Measurements from ENCODE around the gene DMBT1. TPM values are rescaled to one million over a fixed set of nuclear protein-coding genes. Genes with fewer than 3 reads are reported as not detected.

The DMBT1 gene
- total and polyA plus RNA-seq, 2 of the 4 experiments (the other 2 are of a cell fraction): under 0.01 TPM; not detected in 1

DNA sequence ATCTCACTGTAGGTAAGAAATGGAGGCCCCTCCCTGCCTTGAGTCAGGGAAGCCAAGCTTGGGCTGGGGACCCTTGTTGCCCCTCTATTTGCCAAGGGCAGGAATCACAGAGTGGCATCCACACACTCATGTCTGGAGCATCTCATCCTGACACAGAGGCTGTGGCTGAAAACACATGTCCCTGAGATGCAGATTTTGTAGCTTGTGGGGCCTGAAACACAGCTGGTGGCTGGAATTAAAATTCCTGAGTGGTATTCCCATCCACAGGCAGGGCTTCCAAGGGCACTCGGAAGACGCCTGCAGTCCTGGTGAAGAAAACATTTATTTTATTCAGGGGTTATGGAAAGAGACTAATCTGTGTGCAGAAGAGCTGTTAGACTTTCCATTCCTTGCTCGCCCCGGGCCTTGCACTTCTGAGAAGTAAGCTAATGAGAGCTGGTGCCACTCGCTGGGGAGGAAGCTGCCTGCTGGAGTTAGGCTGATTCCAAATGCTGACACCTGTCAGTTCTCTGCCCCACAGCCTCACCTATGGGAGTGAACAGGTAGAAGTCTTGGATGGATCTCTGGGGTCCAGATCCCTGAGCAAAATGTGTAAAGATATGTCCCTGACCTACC is 103.1 kb downstream of the DMBT1 start:
- CTCF ChIA-PET: no interaction called here
- POLR2A ChIA-PET (ENCODE audit: unreplicated experiment): no interaction called here
- TF ChIP-seq, protein P1, sequence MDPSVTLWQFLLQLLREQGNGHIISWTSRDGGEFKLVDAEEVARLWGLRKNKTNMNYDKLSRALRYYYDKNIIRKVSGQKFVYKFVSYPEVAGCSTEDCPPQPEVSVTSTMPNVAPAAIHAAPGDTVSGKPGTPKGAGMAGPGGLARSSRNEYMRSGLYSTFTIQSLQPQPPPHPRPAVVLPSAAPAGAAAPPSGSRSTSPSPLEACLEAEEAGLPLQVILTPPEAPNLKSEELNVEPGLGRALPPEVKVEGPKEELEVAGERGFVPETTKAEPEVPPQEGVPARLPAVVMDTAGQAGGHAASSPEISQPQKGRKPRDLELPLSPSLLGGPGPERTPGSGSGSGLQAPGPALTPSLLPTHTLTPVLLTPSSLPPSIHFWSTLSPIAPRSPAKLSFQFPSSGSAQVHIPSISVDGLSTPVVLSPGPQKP (IDR thresholded peaks at IDR 0.05; ENCODE audit: borderline replicate concordance, low read depth, low read length): no peak
- TF ChIP-seq MAZ (IDR thresholded peaks at IDR 0.05; ENCODE audit: borderline replicate concordance, low read depth, low read length): no peak
- TF ChIP-seq CHD1 (IDR thresholded peaks at IDR 0.05; ENCODE audit: low read depth, low read length): no peak
- TF ChIP-seq MXI1 (IDR thresholded peaks at IDR 0.05; ENCODE audit: borderline replicate concordance, low read depth, low read length): no peak
- TF ChIP-seq MAFK (IDR thresholded peaks at IDR 0.05; ENCODE audit: low read depth, low read length): no peak

More for the DNA sequence above, 103.1 kb downstream of the DMBT1 start:
- Histone ChIP-seq H4K91ac (ENCODE audit: insufficient read depth, low read depth, low read length) (no peak overlapping the region), H3K9me3 (ENCODE audit: control insufficient read depth, insufficient read depth, low read length) (no peaks in the 10 kb centered on the region), H2BK15ac (ENCODE audit: low read depth, low read length) (no peak overlapping the region), H3K27me3 (ENCODE audit: control insufficient read depth, insufficient read depth, low read length) (no peaks in the 10 kb centered on the region), H2AK5ac (ENCODE audit: low read depth, low read length) (no peak overlapping the region), H3K9ac (ENCODE audit: low read depth, low read length) (no peak overlapping the region), H4K8ac (ENCODE audit: low read depth in 2 of 2, low read length in 2 of 2) (no peak overlapping the region), H4K5ac (ENCODE audit: low read depth, low read length) (no peak overlapping the region), H3K4me2 (ENCODE audit: low read depth, low read length) (no peak overlapping the region), H2AFZ (replicated peaks; ENCODE audit: low read length, poor library complexity) (no peak overlapping the region), H2BK5ac (ENCODE audit: low read depth, low read length, poor library complexity, severe bottlenecking) (no peak overlapping the region), H2BK120ac (ENCODE audit: low read depth, low read length) (no peak overlapping the region), H2BK20ac (ENCODE audit: low read depth, low read length) (no peak overlapping the region), H3K9me1 (ENCODE audit: insufficient read depth, low read length) (no peaks in the 10 kb centered on the region), H3K79me1 (ENCODE audit: low read depth in 1 of 2, low read length in 2 of 2) (no peaks in the 10 kb centered on the region), H4K20me1 (ENCODE audit: insufficient read depth, low read length) (no peaks in the 10 kb centered on the region), H3K18ac (ENCODE audit: low read depth, low read length) (no peak overlapping the region), H3K23ac (ENCODE audit: low read depth, low read length) (no peak overlapping the region), H3K4ac (ENCODE audit: low read depth, low read length) (no peak overlapping the region), H3K4me3 (ENCODE audit: insufficient read depth, low read depth, low read length) (no peak overlapping the region), H2AK9ac (replicated peaks; ENCODE audit: low read depth, low read length, poor library complexity) (no peak overlapping the region), H3K36me3 (ENCODE audit: control insufficient read depth, insufficient read depth, low read length) (no peaks in the 10 kb centered on the region), H3K56ac (ENCODE audit: extremely low read depth, insufficient read depth, low read length) (no peak overlapping the region), H3K4me1 (ENCODE audit: control insufficient read depth, insufficient read depth, low read length) (no peaks in the 10 kb centered on the region), H3K27ac (ENCODE audit: insufficient read depth, low read length) (no peak overlapping the region), H3K14ac (replicated peaks; ENCODE audit: low read depth, low read length) (no peak overlapping the region)
- ATAC-seq (ENCODE audit: low read depth): no peak
- WGBS, 2 experiments (ENCODE audit: extremely low coverage in 2 of 2, insufficient read length in 1 of 2): 80% methylated on average over 1 of the region's 5 CpGs; no CpG with 5 or more reads in 1 of the 2 experiments
- intact Hi-C loops (cut with micrococcal nuclease) (no loop called here), in situ Hi-C loops (cut with MboI; ENCODE audit: low sequenced_read_pairs) (loop anchor here (25.0 kb wide), 1 partner anchor 899 kb away; no protein-coding TSS in a partner anchor), dilution Hi-C loops (cut with HindIII; ENCODE audit: low sequenced_read_pairs, unreplicated experiment) (no loop called here)
- no peak for DNase-seq
- BruUV-seq (replicated peaks): no TSS peak

All from IMR-90 (cell line).